C1 segment of cervical spinal cord (tissue), 14 donors: ENCODE measurements around the gene GUCA2A.
A peak's percentile ranks its signal among the peaks of the same experiment; 100 is the strongest.

ENCODE experiments used
- DNase-seq, 14 donors: peaks; one replicate each; lab custom pipeline; 2025; lab: John Stamatoyannopoulos, UW

Gene GUCA2A

DNA sequence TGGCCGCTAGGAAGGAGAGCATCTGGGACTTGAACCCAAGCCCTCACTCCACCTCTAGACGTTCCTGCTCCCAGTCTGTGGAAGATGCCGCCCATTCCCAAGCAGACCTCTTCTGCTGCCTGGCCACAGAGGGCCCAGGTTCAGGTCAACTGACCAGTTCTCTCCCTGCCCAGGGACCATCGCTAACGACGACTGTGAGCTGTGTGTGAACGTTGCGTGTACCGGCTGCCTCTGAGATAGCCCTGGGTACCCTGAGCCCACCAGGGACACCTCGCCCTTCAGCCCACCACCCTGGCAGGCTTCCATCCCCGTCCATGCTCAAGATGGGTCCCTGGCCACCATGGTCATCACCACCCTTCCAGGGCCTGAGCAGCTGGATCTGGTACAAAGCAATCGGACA, 9.2 kb downstream of the GUCA2A start:
- DNase-seq: no peak

DNA sequence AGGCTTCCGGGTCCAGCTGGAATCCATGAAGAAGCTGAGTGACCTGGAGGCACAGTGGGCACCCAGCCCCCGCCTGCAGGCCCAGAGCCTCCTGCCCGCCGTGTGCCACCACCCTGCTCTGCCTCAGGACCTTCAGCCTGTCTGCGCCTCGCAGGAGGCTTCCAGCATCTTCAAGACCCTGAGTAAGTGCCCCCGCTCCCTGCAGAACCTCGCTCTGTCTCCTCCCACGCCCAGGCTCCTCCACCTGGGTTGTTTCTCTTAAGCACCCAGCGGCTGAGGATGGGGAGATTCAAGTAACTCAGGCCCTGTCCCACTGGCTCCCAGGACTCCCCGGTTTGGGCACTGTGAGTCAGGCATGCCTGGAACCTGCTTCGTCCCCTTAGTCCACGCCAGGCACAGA, 9.9 kb downstream of the GUCA2A start:
- no peak for DNase-seq

DNA sequence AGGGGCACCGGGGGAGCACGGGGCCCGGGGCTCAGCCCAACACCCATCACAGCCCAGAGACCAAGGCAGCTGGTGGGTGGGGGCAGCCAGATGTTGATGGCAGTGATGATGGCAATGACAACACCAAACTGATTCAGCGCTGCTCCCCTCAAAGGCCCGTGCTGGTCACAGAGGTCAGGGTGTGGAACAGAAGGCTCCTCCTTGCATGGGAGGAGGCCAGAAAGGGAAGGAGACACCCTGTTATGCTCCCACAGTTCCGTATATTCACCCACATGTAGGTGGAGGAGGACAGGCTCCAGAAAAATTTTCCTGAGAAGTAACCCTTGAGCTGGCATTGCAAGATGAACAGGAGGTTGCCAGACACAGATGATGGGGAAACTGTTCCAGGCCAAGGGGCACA, 10.9 kb downstream of the GUCA2A start:
- DNase-seq: no peak

DNA sequence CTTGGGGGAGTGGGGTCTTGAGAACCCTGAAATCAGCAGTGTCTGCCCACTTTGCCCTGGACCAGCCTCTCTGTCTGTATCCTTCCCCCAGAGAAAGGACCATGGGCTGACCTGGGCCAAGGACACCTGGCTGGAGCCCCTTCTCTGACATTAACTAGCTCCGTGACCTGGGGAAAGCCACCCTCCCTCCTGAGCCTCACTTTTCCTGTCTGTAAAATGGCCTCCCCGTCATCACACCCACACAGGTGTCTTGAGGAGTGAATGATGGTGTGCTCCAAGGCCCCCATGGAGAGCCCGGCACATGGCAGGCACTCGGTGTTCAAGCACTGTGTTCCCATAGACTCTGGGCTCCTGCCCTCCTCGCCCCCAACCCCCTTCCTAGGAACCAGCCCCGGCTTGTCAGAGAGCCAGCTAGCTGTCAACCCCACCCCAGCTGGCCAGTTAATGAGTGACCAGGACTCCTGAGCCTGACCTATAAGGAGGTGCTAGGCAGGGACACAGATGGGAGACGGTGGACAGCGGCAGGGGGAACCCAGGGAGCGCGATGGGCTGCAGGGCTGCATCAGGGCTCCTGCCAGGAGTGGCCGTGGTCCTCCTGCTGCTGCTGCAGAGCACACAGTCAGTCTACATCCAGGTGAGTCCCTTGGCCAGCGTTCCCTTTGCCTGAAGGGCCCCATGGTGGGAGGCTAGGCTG, 11.5 kb downstream of the GUCA2A start, which contains the start of gene GUCA2B:
TSS of gene GUCA2B (plus strand) at position 504 of the 694 bp plus-strand sequence. CDS start at position 545, 41 bp downstream.
- DNase-seq: no peak

DNA sequence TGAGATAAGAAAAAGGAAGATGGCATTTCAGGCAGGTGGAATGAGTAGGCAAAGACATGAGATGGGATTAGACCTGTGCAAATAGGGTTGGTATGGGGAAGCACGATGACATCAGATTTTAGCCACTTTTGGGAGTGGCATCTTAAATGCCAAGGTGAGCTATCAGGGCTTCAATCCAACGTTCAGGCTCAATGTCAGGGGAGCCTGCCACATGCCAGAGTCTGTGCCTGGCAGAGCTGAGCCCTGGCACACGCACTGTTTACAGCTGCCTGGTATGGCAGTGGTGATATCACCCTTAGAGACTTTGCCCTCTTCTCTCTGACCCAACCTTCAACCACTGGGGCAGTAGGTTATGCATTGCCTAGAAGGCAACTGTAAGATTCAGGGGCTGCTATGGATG, 12.4 kb downstream of the GUCA2A start:
- DNase-seq: no peak

DNA sequence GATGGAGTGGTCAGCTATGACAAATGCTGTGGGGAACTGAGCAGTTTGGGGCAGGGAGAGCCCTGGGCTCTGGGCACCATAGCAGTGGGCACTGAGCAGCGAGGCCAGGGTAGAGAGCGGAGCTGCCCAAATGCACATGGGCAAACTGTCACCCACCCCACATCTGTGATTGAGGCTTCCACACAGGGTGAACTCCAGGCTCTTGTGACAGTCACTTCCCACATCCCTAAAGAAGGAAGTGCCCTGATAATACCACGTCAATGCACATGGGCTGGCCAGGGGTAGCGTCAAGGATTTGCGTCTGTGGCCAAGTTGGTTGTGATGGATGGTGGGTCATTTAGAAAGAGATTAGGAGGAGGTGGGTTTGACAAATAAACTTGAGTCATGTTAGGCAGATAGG, 13.9 kb downstream of the GUCA2A start:
- DNase-seq: no peak

DNA sequence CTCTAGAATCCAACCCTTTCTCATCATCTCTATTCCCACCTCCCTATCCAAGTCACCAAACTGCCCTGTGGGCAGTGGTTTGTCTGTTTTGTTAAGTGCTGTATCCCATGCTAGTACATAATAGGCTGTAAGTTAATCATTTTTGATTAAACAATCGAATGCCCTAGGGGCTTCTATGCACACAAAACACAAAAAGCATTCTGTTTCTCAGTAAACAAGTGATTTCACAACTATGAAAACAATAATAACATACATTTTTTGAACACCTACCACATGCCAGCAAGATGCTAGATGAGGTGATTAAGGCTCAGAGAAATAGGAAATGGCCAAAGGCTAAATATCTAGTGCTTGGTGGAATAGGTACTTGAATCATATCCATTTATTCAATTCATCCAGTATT, 16.4 kb downstream of the GUCA2A start:
- no peak for DNase-seq

DNA sequence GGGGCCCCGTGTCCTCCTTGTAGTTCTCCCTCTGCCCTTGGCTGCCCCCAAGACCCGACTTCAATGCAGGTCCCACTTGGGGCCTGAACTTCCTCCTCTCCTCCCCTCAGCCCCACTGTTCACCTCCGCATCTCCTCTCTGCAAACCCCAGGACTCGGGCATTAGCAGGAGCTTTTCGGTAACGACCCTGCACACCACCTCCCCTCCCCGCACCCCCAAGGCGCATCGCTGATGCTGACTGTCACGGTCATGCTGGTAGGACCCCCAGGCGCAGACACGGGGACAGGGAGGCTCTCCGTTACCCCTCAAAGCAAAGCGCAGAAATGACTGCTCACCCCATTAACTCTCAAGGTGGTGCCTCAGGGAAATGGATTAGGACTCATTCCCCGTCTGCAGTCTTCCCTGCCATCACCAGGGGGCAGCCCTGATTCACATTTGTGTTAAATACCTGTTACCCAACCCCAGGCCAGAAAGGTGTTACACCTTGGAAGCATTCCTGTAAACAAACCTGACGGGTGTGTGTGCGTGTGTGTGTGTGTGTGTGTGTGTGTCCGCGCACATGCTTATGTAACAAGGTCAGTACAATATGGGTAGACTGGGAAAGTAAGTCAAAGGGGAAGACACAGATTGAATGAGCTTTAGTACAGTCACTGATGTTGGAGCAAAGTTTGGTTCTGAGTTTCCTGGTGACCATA, 17.8 kb downstream of the GUCA2A start:
- peak in 7 of 14 donors; percentile 3 to 48 (median 20) for DNase-seq

DNA sequence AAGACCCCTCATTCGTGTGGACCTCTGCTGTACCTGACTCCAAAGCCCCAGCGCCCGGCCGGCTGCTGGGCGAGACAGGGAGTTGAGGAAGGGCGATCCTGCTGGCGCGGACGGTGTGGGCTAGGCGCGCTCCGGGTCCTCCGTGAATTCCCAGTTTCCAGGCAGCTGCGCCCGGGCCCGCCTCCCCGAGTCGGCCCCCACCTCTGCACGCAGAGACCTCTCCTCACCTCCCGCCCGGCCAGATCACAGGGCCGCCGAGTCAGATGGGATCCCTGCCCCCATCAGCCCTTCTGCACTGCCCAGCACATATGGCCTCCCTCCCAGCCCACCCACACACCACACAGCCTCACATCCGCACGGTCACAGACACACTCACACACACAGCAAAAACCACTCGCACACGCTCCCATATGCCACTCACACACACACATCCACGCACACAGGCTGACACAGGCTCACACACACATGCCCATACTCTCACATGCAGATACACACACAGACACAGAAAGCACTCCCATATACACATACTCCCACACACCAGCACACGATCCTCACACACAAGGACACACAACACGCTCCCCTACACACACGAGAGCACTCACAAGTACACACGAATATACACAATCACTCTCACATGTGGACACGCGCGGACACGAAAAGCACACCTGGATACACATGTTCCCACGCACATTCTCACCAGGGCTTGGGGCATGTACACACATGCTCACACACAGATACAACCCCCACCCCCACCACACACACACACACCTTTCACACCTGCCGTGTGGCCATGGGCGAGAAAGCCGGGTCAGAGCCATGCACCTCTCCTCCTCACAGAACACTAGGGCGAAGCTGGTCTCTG, 18.6 kb downstream of the GUCA2A start:
- DNase-seq: no peak

DNA sequence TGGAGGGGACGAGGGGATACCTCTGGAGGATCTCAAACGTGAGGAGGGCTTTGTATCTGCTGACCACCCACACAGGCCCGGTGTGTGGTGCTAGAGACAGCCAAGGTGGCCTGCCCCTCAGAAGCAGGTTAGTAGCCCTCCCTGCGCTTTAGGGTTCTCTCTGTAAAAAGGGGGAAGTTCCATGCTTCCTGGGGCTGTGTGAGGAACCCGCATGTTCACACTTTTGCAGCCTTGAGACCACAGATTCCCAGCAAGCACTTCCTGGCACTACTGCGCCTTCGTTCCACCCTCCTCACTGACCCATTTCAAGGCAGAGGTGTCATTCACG, 19.2 kb downstream of the GUCA2A start:
- no peak for DNase-seq

DNA sequence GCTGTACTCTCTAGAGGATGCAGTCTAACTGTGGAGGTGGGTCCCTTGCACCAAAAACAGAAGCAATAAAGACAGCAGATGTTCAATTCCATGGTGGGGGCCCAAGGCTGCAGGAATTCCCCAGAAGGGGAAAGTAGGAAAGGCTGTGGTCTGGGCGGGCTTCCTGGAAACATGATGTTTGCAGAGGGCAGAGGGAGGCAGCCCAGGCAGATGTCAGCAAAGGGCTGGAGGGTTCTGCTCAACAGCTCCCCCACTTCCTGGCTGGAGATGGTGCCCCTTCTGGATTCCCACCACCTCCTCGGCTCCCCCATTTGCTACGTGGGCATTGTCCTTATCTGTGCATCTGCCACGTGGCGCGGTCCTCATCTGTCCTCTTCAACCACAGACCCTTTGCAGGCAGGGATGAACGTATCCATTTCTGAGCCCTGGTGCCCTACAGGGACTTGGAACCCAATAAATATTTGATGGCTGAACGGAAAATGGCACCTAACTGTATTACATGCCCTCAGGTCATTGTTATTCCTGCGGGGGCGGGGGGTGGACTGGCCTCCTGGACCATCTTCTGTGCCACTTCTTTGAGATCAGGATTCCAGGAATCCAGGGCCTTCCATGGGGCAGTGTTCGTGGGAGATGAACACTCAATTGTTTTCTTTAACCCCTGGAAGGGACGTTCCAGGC, 19.7 kb downstream of the GUCA2A start:
- DNase-seq: no peak

DNA sequence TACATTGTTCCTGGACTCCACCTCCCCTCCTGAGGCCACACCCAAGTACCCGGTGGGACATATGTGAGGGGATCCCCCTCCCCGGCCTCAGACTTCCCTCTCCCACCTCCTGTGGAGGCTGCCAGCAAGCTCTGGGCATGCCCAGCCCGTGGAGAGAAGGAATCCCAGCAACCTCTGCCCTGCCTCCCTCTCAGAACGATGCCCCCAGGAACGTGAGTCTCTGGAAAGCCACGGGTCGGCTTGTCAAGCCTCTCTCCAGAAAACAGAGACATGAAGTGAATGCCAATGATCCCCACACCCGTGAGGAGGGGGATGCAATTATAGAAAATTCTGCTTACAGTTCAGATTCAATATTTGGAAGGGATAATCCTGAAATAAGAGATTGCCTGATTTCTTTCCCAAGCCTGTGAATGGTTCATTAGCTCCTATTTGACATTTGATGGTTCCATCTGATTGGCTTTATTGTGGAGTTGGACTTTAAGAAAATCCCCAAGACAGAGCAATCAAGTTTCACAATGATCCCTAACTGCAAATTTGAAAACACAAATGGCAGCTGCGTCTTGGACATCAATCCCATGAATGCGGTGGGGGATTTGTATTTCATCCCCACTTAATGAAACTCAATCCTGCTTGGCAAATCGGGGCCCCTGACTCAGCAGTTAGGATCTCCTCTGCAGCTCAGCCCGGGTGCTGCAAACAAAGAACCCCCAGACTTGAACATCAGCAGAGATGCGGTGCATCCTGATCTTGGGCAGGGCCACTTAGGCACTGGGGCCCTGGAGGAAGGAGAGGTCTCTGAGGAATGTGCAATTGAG, 20.4 kb downstream of the GUCA2A start:
- DNase-seq: no peak

DNA sequence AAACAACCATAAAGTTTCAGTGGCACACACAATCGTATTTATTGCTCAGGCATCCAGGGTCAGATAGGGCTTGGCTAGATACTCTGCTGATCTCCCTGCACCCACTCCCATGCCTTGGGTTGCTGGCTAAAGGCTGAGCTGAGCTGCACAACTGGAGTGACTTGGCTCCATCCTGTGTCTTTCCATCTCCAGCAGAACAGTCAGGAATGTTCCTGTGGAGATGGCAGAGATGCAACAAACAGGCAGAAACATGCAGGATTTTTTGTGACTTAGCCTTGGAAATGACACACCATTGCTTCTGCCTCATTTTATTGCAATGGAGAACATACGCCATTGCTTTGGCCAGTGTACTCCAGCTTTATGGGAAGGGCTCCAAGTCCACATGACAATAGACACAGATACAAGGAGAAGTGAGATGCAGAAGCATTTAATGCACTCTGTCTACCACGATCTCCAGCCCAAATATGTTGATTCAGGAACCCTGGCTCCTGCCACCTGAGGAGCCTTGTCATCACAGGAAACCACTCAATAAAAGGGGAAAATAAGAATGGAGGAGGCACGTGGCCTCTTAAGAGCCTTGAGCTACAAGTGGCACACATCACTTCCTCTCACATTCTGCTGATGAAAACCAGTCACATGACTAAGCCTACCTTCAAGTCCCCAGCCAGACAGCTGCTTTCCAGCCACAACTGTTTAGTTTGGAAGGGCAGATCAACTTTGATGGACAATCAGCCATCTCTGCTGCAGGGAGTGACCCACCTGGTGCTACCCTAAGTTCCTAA, 21.5 kb downstream of the GUCA2A start:
- no peak for DNase-seq

DNA sequence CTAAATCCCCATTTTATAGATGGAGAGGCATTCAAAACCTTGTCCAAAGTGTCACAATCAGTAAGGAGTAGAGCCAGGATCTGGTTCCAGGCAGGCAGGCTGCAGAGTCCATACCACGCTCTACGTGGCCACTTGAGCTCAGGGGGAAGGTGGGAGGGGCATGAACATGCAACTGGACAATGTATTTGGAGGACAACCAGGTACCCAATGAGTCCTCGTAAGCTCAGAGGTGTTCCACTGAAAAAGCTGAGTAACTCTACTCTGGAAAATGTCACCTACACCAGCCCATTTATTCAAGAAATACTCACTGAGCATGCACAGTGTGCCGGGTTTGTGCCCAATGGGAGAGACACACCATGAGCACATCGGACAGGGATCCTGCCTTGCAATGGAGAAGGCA, 22.6 kb downstream of the GUCA2A start:
- DNase-seq: no peak

DNA sequence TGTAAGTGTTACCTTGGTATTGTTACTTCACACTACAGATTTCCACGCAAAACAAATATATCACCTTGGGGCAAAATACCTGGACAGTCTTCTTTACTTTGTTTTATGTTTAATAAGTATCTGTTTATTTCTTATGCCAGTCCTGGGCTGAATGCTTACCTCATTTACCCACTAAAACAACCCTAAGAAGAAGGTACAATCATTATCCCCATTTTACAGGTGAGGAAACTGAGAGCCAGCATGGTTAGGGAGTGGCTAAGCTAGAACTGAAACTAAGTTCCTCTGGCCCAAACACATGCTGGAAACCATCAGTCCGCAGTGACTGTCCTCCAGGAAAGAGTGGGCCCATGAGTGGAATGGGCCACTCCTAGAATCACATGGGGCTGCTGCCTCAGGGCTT, 24.4 kb downstream of the GUCA2A start:
- no peak for DNase-seq

DNA sequence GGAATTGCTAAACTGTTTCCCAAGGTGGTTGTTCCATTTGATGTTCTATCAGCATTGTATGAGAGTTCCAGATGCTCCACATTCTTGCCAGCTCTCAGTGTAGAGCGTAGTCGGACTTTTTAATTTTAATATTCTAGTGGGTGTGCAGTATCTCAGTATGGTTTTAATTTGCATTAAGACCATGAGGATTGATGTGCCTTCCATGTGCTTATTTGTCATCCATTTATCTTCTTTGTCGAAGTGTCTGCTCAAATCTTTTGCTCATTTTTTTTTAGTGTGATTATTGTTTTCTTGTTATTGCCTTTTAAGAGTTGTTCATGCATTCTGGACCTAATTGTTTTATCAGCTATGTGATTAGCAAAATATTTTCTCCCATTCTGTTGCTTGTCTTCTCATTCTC, 25.1 kb downstream of the GUCA2A start:
- DNase-seq: no peak

DNA sequence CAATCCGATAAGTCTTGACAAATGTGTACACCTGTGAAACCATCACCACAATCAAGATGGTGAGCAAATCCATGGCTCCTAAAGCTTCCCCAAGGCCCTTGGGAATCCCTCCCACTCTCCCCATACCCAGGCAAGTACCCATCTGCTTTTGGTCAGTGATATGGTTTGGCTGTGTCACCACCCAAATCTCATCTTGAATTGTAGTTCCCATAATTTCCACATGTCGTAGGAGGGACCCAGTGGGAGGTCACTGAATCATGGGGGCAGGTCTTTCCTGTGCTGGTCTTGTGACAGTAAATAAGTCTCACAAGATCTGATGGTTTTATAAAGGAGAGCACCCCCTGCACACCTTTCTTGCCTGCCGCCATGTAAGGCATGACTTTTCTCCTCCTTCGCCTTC, 26.0 kb downstream of the GUCA2A start:
- DNase-seq: no peak

DNA sequence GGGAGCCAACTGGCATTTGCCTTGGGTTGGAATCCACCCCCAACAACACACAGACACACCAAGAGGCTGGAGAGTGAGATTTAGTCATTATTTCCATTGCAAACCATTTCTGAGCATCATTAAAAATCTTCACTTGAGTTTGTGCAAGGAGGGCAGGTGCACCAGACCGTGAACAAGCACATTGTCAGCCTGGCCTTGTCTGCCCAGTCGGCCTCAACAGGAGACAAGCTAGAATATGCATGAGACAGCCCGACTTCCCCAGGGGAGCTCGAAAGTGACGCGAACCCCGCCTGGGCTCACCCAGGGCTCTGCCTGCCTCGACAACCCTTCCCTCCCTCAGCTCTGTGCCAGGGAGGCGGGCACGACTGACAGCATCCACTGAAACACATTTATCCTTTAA, 26.8 kb downstream of the GUCA2A start:
- no peak for DNase-seq

DNA sequence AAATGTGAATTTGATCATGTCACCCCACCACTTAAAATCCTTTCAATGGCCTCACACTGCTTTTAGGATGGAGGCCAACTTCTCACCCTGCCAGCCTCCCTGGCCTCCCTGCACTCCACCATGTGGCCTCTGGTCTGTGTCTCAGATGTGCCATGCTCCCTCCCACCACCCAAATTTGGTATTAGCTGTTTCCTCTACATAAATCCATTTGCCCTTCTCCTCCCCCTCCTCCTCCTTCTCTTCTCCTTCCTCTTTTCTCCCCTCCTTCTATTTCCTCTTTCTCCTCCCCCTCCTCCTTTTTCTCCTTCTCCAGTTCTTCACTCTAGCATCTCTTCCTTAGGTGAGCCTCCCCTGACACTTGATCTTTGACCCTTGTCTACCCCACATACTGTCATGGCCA, 28.1 kb downstream of the GUCA2A start:
- DNase-seq: no peak

DNA sequence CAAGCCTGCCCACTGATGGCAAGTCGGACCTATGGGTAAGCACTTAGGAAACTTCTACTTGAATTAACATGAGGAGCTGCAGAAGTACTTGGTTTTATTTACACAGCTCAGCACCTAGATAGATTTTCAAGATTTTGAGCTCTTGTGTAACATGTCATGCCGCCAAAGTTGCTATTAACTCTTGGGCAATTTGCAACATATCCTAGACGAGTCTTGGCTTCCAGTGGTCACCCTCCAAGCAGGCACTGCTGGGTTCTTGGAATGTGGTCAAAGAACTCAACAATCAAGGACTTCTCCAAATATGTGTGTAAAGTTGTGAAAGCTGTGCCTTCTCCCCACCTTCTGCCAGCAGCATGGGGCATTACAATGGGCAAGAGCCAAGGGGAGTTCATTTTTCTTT, 29.1 kb downstream of the GUCA2A start:
- no peak for DNase-seq
